ENCODE measurements around the gene HINT2. TPM values are rescaled to one million over a fixed set of nuclear protein-coding genes. Genes with fewer than 3 reads are reported as not detected.

Gene HINT2
- total RNA-seq, 1 experiment from 2014 or later, result 35.9 TPM

DNA sequence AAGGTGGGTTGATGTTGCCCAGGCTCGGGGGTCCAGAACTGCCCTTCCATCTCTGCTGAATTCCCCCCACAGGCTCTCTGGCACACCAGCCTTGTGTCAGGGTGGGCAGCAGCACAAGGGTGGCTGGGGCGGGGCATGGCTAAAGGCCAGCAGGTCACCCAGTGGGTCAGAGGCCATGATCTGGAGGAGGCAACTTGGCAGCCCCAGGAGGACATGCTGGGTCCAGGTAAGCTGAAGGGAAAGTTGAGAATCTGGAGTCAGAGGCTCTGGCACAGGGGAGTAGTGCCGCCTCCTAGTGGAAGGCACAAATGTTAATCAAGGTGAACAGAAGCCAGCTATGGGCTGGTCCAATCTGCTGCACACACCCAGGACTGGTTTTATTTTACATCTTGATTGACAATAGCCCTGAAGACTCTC, 20.4 kb upstream of the HINT2 start:
- Histone ChIP-seq H4K5ac (ENCODE audit: insufficient read length, low read depth, low read length) (no peak overlapping the region), H3K56ac (ENCODE audit: insufficient read length, low read depth, low read length) (no peak overlapping the region), H2BK120ac (ENCODE audit: low read depth, low read length, poor library complexity, severe bottlenecking) (no peak overlapping the region), H4K8ac (replicated peaks; ENCODE audit: insufficient read length, low read depth, low read length) (no peak overlapping the region), H3K9me3 (ENCODE audit: control insufficient read depth, low read depth, low read length) (no peaks in the 10 kb centered on the region), H3T11ph (ENCODE audit: low read length) (no peak overlapping the region), H2BK20ac (ENCODE audit: low read depth, low read length, poor library complexity, severe bottlenecking) (no peak overlapping the region), H2AK5ac (ENCODE audit: insufficient read length, low read length) (no peak overlapping the region), H4K91ac (ENCODE audit: insufficient read length, low read depth, low read length) (no peak overlapping the region), H2BK5ac (ENCODE audit: insufficient read length, low read length) (no peak overlapping the region), H3K4me2 (ENCODE audit: insufficient read depth, insufficient read length, low read length) (no peak overlapping the region), H3K27me3 (ENCODE audit: insufficient read depth, low read length) (no peaks in the 10 kb centered on the region), H3K4ac (ENCODE audit: low read depth, low read length) (no peak overlapping the region), H3K23me2 (ENCODE audit: insufficient read length, low read depth, low read length, poor library complexity, severe bottlenecking) (no peaks in the 10 kb centered on the region), H2BK12ac (ENCODE audit: insufficient read length, low read depth, low read length) (no peak overlapping the region), H3K79me1 (ENCODE audit: insufficient read depth, low read depth, low read length, poor library complexity, severe bottlenecking) (no peaks in the 10 kb centered on the region), H3K23ac (ENCODE audit: insufficient read length, low read depth, low read length) (no peak overlapping the region), H3K9ac (ENCODE audit: extremely low read depth, insufficient read length, low read length) (no peak overlapping the region), H2BK15ac (ENCODE audit: low read depth, low read length) (no peak overlapping the region), H3K27ac (ENCODE audit: insufficient read length, low read depth, low read length) (no peak overlapping the region), H3K79me2 (ENCODE audit: insufficient read depth, low read length) (no peaks in the 10 kb centered on the region), H3K4me1 (ENCODE audit: insufficient read depth, low read length) (no peaks in the 10 kb centered on the region), H2AFZ (ENCODE audit: low read length) (no peak overlapping the region), H4K20me1 (ENCODE audit: control insufficient read depth, insufficient read depth, insufficient read length) (no peaks in the 10 kb centered on the region), H3K18ac (ENCODE audit: insufficient read length, low read depth, low read length) (no peak overlapping the region), H3K14ac (ENCODE audit: insufficient read depth, low read length) (no peak overlapping the region)
- no peak overlapping the region for H3K4me3 Mint-ChIP-seq
- H3K27me3 Mint-ChIP-seq (ENCODE audit: low read depth), result peaks cover 22% of the 10 kb centered on the region
- no peak overlapping the region for H3K27ac Mint-ChIP-seq
- no peaks in the 10 kb centered on the region for H3K9me3 Mint-ChIP-seq
- peak; percentile 75 for TF ChIP-seq CTCF (conservative IDR thresholded peaks at IDR 0.05)
- H3K36me3 Mint-ChIP-seq (ENCODE audit: insufficient read depth in 1 of 3, low read depth in 3 of 3), result no peaks in the 10 kb centered on the region; a peak in 1 of 7 replicates
- H3K4me1 Mint-ChIP-seq, result peaks cover 9 to 17% of the 10 kb centered on the region in 2 experiments; a peak in 3 of 4 replicates
- no CpG with 5 or more reads among the region's 3 CpGs for WGBS (ENCODE audit: extremely low coverage, insufficient read length, low lambda C conversion rate)
- peak; percentile 61 for DNase-seq

Measured in H9 (cell line).